GM21737 (cell line): ENCODE results near the gene ACSM3.
"Not testable (repeated sequence)": the region's sequence is repeated elsewhere in the genome, so short reads cannot be mapped to it uniquely, and the experiment has no call there.

ENCODE experiments used
- ATAC-seq: cut with Tn5 transposase; IDR thresholded peaks from one replicate; pipeline ENCODE4 v1.9.1; 2021; ENCODE audit warnings: mild to moderate bottlenecking, moderate library complexity; ENCODE audit not compliant: unreplicated experiment

ACSM3 gene

GRCh38 chr16:20763461-20764232 lies at the start of gene ACSM3:
TSS of gene ACSM3 (plus strand) at chr16:20764014. CDS start at chr16:20770035, 6,021 bp downstream.
- ATAC-seq: peak; percentile 97

- not testable (repeated sequence) for ATAC-seq
Measured at GRCh38 chr16:20717718-20718117, 46.1 kb upstream of the ACSM3 start.

- ATAC-seq: no peak
Measured at GRCh38 chr16:20720251-20720650, 43.6 kb upstream of the ACSM3 start.

GRCh38 chr16:20726661-20727060 lies 37.2 kb upstream of the ACSM3 start:
- no peak for ATAC-seq

- no peak for ATAC-seq
Measured at GRCh38 chr16:20727181-20727580, 36.6 kb upstream of the ACSM3 start.

GRCh38 chr16:20729141-20729540 lies 34.7 kb upstream of the ACSM3 start:
- no peak for ATAC-seq

- ATAC-seq: no peak
Measured at GRCh38 chr16:20734056-20734455, 29.8 kb upstream of the ACSM3 start.

- no peak for ATAC-seq
Measured at GRCh38 chr16:20734782-20735181, 29.0 kb upstream of the ACSM3 start.

GRCh38 chr16:20735490-20735889 lies 28.3 kb upstream of the ACSM3 start:
- no peak for ATAC-seq

- no peak for ATAC-seq
Measured at GRCh38 chr16:20740007-20740883, 23.6 kb upstream of the ACSM3 start.

GRCh38 chr16:20740901-20741521 lies 22.8 kb upstream of the ACSM3 start:
- peak; percentile 76 for ATAC-seq

- ATAC-seq: peak; percentile 82
Measured at GRCh38 chr16:20741554-20742285, 22.1 kb upstream of the ACSM3 start, which contains the start of gene THUMPD1. TSS of gene THUMPD1 (minus strand) at chr16:20741818. CDS start at chr16:20741739, 79 bp downstream.

- no peak for ATAC-seq
Measured at GRCh38 chr16:20743591-20743990, 20.2 kb upstream of the ACSM3 start.

- ATAC-seq: no peak
Measured at GRCh38 chr16:20744922-20745440, 18.8 kb upstream of the ACSM3 start.

GRCh38 chr16:20746461-20746860 lies 17.4 kb upstream of the ACSM3 start:
- ATAC-seq: no peak

GRCh38 chr16:20747030-20747816 lies 16.6 kb upstream of the ACSM3 start:
- no peak for ATAC-seq

GRCh38 chr16:20749474-20749873 lies 14.3 kb upstream of the ACSM3 start:
- ATAC-seq: no peak

GRCh38 chr16:20750558-20750957 lies 13.3 kb upstream of the ACSM3 start:
- ATAC-seq: no peak

GRCh38 chr16:20753727-20754126 lies 10.1 kb upstream of the ACSM3 start:
- ATAC-seq: no peak

GRCh38 chr16:20755238-20755637 lies 8.6 kb upstream of the ACSM3 start:
- ATAC-seq: no peak
